K562 (cell line): Measurements from ENCODE around the gene IL11. TPM values are rescaled to one million over a fixed set of nuclear protein-coding genes. Genes with fewer than 3 reads are reported as not detected.

Source experiments
- ATF7 ChIP-seq: fragments of 450-650 bp; IDR thresholded peaks from 2 replicates; pipeline ENCODE4 v1.7.1; 2014; ENCODE audit warnings: mild to moderate bottlenecking, moderate library complexity
- BRF1 ChIP-seq: IDR thresholded peaks from 3 replicates; pipeline ENCODE4 v1.6.1; 2011; ENCODE audit warnings: borderline replicate concordance, mild to moderate bottlenecking; ENCODE audit not compliant: insufficient read length; ENCODE audit errors: extremely low read depth
- CHD1 ChIP-seq: fragments of 200-600 bp; sonication (generic); IDR thresholded peaks from one replicate; pipeline ENCODE4 v1.6.1; 2012; ENCODE audit warnings: mild to moderate bottlenecking, moderate library complexity, low read length, inconsistent platforms
- E2F8 ChIP-seq: fragments of 450-650 bp; IDR thresholded peaks from 2 replicates; pipeline ENCODE4 v1.7.1; 2018; ENCODE audit warnings: mild to moderate bottlenecking, low read depth; ENCODE audit not compliant: partially characterized antibody
- EP400 ChIP-seq: fragments of 450-650 bp; IDR thresholded peaks from 2 replicates; pipeline ENCODE4 v1.6.1; 2017; ENCODE audit warnings: antibody characterized with exemption, mild to moderate bottlenecking, moderate library complexity
- FOXK1 ChIP-seq: sonication (generic); formaldehyde crosslinking; IDR thresholded peaks from 2 replicates; pipeline ENCODE4 v1.8.0; 2022; ENCODE audit warnings: missing genetic modification reagents, mild to moderate bottlenecking, borderline replicate concordance
- NCOA4 ChIP-seq: fragments of 450-650 bp; IDR thresholded peaks from 2 replicates; pipeline ENCODE4 v1.6.1; 2018; ENCODE audit warnings: mild to moderate bottlenecking; ENCODE audit not compliant: partially characterized antibody
- RAD21 ChIP-seq, 2 experiments: fragments of 250-450 bp in 1 of 2; fragments of 450-650 bp in 1 of 2; sonication (Bioruptor Pico) in 1 of 2; formaldehyde crosslinking in 1 of 2; IDR thresholded peaks in 1 of 2; conservative IDR thresholded peaks in 1 of 2; 2 replicates each; pipeline versions ENCODE4 v1.4.0 to v1.8.0; 2020 to 2022; ENCODE audit warnings: mild to moderate bottlenecking in 2 of 2, moderate library complexity in 1 of 2
- SETDB1 ChIP-seq: IDR thresholded peaks from one replicate; pipeline ENCODE4 v1.6.1; 2012; ENCODE audit warnings: low read length, control low read depth, inconsistent platforms
- SMAD1 ChIP-seq: fragments of 150-350 bp; IDR thresholded peaks from 2 replicates; pipeline ENCODE4 v1.6.1; 2014; ENCODE audit warnings: low read length, low read depth; ENCODE audit not compliant: partially characterized antibody
- THRAP3 ChIP-seq: fragments of 450-650 bp; IDR thresholded peaks from 2 replicates; pipeline ENCODE4 v1.6.1; 2016; ENCODE audit warnings: mild to moderate bottlenecking, inconsistent platforms, borderline replicate concordance
- TRIM24 ChIP-seq, 2 experiments: fragments of 450-650 bp; IDR thresholded peaks; 2 replicates each; pipeline ENCODE4 v1.6.1; 2016
- U2AF1 ChIP-seq: fragments of 200-400 bp; formaldehyde crosslinking; optimal IDR thresholded peaks from 2 replicates; pipeline ENCODE3; 2017; ENCODE audit warnings: mild to moderate bottlenecking, low read depth, low read length, moderate library complexity
- ZBTB43 ChIP-seq: sonication (generic); formaldehyde crosslinking; IDR thresholded peaks from 2 replicates; pipeline ENCODE4 v1.8.0; 2023; ENCODE audit warnings: mild to moderate bottlenecking, missing genetic modification reagents
- ZBTB7A ChIP-seq: IDR thresholded peaks from 2 replicates; pipeline ENCODE4 v1.6.1; 2011; ENCODE audit warnings: low read depth, mild to moderate bottlenecking, low read length, moderate library complexity, borderline replicate concordance; ENCODE audit not compliant: control insufficient read depth
- ZFPM2 ChIP-seq: fragments of 250-450 bp; sonication (Bioruptor Pico); IDR thresholded peaks from 2 replicates; pipeline ENCODE4 v1.5.1; 2022; ENCODE audit warnings: mild to moderate bottlenecking
- ZNF511 ChIP-seq: sonication (generic); formaldehyde crosslinking; IDR thresholded peaks from 2 replicates; pipeline ENCODE4 v1.8.0; 2022; ENCODE audit warnings: mild to moderate bottlenecking, missing genetic modification reagents
- ZZZ3 ChIP-seq: fragments of 450-650 bp; IDR thresholded peaks from 2 replicates; pipeline ENCODE4 v1.6.1; 2016; ENCODE audit warnings: antibody characterized with exemption, mild to moderate bottlenecking, moderate library complexity
- polyA plus RNA-seq, 8 experiments: library from polyadenylated mRNA; depleted of rRNA in 4 of 8; stranded (reverse) in 5 of 8; unstranded in 3 of 8; fragments of >200 nt; fragmentation: Nextera tagmentation in 2 of 8; fragmentation: Illumina TruSeq in 1 of 8; extraction: Ambion mirVana in 2 of 8; extraction: Trizol in 1 of 8; gene quantifications; 2 replicates each; pipeline versions ENCODE4 v1.2.1 to v1.2.3, GENCODE V29; 2011 to 2014; ENCODE audit warnings: inconsistent platforms in 1 of 8, missing spikeins in 1 of 8
- total RNA-seq, 7 experiments: library from RNA; depleted of rRNA in 6 of 7; stranded (reverse); fragments of >200 nt in 6 of 7; fragmentation: Illumina TruSeq in 2 of 7; extraction: Trizol in 2 of 7; gene quantifications; 2 replicates each; pipeline versions ENCODE4 v1.2.1 to v1.2.3, GENCODE V29; 2011 to 2021; ENCODE audit warnings: low replicate concordance in 1 of 7
- TF ChIP-seq, protein P1 (sequence below): fragments of 450-650 bp; formaldehyde crosslinking; IDR thresholded peaks from 2 replicates; pipeline ENCODE4 v1.4.0; 2020; ENCODE audit warnings: mild to moderate bottlenecking, moderate library complexity
- TF ChIP-seq, protein P2 (sequence below): fragments of 450-650 bp; formaldehyde crosslinking; IDR thresholded peaks from 2 replicates; pipeline ENCODE4 v1.4.0; 2020; ENCODE audit warnings: mild to moderate bottlenecking

IL11 gene
- total and polyA plus RNA-seq, 9 of the 15 experiments (the other 6 are each of a cell fraction or from before 2014, with no cell fraction given): 0.04 to 0.42 (median 0.06) TPM; not detected in 6

DNA sequence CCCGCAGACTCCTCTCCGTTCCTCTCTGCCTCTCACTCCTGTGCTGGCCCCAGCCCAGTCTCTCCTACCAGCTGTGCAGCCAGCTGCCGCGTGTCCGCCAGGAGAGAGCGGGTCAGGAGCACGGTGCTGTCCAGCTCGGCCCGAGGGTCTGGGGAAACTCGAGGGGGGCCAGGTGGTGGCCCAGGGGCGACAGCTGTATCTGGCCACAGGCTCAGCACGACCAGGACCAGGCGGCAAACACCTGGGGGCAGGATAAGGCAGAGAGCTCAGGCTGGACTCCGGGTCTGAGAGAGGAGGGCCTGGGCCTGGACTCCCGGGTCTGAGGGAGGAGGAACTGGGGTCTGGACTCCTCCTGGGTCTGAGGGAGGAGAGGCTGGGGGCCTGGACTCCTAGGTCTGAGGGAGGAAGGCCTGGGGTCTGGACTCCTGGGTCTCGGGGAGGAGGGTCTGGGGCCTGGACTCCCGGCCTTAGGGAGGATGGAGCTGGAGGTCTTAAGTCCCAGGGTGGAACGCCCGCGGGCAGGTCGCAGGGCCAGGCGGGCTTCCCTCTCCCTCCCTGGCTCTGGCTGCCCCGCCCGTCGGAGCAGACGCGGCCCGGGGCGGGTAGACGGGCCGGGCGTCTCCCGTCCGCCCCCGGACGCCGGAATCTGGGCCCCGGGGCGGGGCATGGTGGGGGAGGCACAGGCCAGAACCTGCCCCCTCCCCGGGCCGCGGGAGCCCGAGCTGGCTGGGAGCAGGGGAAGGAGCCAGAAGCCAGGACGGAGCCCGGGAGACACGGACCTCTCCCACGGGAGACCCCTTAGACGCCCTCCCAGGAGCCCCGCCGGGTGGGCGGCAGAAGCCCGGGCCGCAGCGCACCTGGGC, 1.3 kb downstream of the IL11 start (continued):
- TF ChIP-seq ZBTB43 (CRISPR knock-in tag): no peak
- TF ChIP-seq SETDB1: no peak
- TF ChIP-seq, protein P1, sequence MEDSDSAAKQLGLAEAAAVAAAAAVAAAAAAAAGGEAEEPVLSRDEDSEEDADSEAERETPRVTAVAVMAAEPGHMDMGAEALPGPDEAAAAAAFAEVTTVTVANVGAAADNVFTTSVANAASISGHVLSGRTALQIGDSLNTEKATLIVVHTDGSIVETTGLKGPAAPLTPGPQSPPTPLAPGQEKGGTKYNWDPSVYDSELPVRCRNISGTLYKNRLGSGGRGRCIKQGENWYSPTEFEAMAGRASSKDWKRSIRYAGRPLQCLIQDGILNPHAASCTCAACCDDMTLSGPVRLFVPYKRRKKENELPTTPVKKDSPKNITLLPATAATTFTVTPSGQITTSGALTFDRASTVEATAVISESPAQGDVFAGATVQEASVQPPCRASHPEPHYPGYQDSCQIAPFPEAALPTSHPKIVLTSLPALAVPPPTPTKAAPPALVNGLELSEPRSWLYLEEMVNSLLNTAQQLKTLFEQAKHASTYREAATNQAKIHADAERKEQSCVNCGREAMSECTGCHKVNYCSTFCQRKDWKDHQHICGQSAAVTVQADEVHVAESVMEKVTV (CRISPR knock-in tag): no peak
- no peak for TF ChIP-seq NCOA4
- no peak for TF ChIP-seq U2AF1
- no peak for TF ChIP-seq ZNF511 (CRISPR knock-in tag)
- no peak for TF ChIP-seq BRF1
- TF ChIP-seq, protein P2, sequence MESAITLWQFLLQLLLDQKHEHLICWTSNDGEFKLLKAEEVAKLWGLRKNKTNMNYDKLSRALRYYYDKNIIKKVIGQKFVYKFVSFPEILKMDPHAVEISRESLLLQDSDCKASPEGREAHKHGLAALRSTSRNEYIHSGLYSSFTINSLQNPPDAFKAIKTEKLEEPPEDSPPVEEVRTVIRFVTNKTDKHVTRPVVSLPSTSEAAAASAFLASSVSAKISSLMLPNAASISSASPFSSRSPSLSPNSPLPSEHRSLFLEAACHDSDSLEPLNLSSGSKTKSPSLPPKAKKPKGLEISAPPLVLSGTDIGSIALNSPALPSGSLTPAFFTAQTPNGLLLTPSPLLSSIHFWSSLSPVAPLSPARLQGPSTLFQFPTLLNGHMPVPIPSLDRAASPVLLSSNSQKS (CRISPR knock-in tag): no peak
- TF ChIP-seq EP400: no peak
- no peak for TF ChIP-seq ZZZ3
- TF ChIP-seq E2F8: no peak
- TF ChIP-seq ATF7: no peak
- TF ChIP-seq ZBTB7A: peak; percentile 74
- TF ChIP-seq TRIM24 (IDR thresholded peaks at IDR 0.05): peak in 1 of 2 experiments; percentile 8; a peak in 1 of 4 replicates
- TF ChIP-seq RAD21 (CRISPR knock-in tag; conservative IDR thresholded peaks at IDR 0.05 in 1 of 2, IDR thresholded peaks at IDR 0.05 in 1 of 2): no peak
- no peak for TF ChIP-seq ZFPM2
- no peak for TF ChIP-seq SMAD1
- no peak for TF ChIP-seq CHD1
- no peak for TF ChIP-seq FOXK1 (CRISPR knock-in tag)
- no peak for TF ChIP-seq THRAP3
